Measurements from ENCODE around the gene COX14. TPM values are rescaled to one million over a fixed set of nuclear protein-coding genes. Genes with fewer than 3 reads are reported as not detected.

Gene COX14
- polyA plus RNA-seq, 1 experiment: 77.0 TPM

- Histone ChIP-seq H3K4me3 (ENCODE audit: low read depth, low read length) (no peak overlapping the region), H3K9me3 (ENCODE audit: control insufficient read depth, insufficient read depth, low read length) (no peaks in the 10 kb centered on the region), H3K27me3 (ENCODE audit: control insufficient read depth, insufficient read depth, low read length) (peaks cover 5% of the 10 kb centered on the region), H3K27ac (ENCODE audit: low read depth, low read length) (no peak overlapping the region)
- ChIA-PET CTCF (interaction anchor here (0.7 to 1.1 kb wide), 2 partner anchors 18 to 36 kb away, joined by 3 read pairs; no protein-coding TSS in a partner anchor), POLR2A (interaction anchor here (0.6 kb wide), 1 partner anchor 20 kb away, joined by 5 read pairs; no protein-coding TSS in a partner anchor)
- DNase-seq (ENCODE audit: low read depth, low spot score): no peak
- TF ChIP-seq CTCF (IDR thresholded peaks at IDR 0.05; ENCODE audit: low read depth, low read length): no peak
Measured at GRCh38 chr12:50105913-50106450, 6.1 kb upstream of the COX14 start.

GRCh38 chr12:50106907-50107306 is 5.1 kb upstream of the COX14 start:
- Histone ChIP-seq H3K4me3 (ENCODE audit: low read depth, low read length) (no peak overlapping the region), H3K27me3 (ENCODE audit: control insufficient read depth, insufficient read depth, low read length) (peaks cover 5% of the 10 kb centered on the region), H3K27ac (ENCODE audit: low read depth, low read length) (no peak overlapping the region), H3K9me3 (ENCODE audit: control insufficient read depth, insufficient read depth, low read length) (no peaks in the 10 kb centered on the region)
- DNase-seq (ENCODE audit: low read depth, low spot score): no peak
- CTCF ChIA-PET: no interaction called here
- POLR2A ChIA-PET: interaction anchor here (0.6 to 1.3 kb wide), 2 partner anchors 22 to 252 kb away, joined by 3 to 5 read pairs; no protein-coding TSS in a partner anchor
- no peak for TF ChIP-seq CTCF (IDR thresholded peaks at IDR 0.05; ENCODE audit: low read depth, low read length)

DNA sequence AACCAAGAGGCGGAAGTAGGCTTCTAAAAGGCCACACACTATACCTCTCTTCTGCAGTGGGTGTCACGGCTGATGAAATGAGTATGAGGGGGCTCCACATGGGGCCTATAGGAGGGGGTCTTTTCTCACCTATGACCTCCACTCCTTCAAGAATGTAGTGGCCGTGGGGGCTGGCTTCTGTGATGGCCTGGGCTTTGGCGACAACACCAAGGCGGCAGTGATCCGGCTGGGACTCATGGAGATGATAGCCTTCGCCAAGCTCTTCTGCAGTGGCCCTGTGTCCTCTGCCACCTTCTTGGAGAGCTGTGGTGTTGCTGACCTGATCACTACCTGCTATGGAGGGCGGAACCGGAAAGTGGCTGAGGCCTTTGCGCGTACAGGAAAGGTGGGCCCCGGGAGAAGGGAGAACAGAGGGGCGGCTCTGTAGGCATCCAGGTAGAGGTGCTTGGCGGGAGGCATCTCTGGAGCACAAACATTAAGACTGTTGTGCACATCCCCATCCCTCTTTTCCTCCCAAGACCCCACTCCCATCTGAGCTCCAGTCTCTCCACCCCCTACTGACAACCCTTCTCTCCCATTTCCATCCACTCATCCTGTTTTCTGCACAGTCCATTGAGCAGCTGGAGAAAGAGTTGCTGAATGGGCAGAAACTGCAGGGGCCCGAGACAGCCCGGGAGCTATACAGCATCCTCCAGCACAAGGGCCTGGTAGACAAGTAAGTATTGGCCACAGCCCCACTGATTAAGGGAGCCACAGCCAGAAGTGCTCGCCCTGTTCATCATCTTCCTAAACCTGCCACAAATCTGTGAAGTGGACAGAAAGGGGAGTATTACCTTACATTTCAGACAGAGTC is 4.4 kb upstream of the COX14 start:
- H3K9me3 ChIP-seq (ENCODE audit: control insufficient read depth, insufficient read depth, low read length): no peaks in the 10 kb centered on the region; the same call in 1 of the 2 replicates
- H3K27me3 ChIP-seq (ENCODE audit: control insufficient read depth, insufficient read depth, low read length): peaks cover 5% of the 10 kb centered on the region
- H3K4me3 ChIP-seq (ENCODE audit: low read depth, low read length): no peak overlapping the region
- ChIA-PET CTCF (interaction anchor here (0.6 to 4.6 kb wide), 2 partner anchors 18 to 164 kb away, joined by 3 to 28 read pairs; no protein-coding TSS in a partner anchor), POLR2A (interaction anchor here (1.3 kb wide), 1 partner anchor 23 kb away, joined by 3 read pairs; no protein-coding TSS in a partner anchor)
- H3K27ac ChIP-seq (ENCODE audit: low read depth, low read length): no peak overlapping the region
- no peak for TF ChIP-seq CTCF (IDR thresholded peaks at IDR 0.05; ENCODE audit: low read depth, low read length)
- no peak for DNase-seq (ENCODE audit: low read depth, low spot score)

DNA sequence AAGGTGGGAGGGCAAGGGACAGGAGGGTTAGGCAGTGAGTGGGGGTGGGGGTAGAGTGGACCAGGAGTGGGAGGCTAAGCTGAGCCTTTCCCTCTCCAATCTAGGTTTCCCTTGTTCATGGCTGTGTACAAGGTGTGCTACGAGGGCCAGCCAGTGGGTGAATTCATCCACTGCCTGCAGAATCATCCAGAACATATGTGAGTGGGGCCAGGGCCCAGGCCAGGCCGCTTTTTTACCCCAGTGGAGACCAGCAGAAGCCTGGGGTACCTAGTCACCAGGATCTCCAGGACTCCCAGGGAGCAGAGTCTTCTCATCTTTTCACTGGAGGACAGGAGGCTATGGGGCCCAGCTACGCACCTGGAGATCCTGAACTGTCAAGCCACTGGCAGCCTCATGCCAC is 2.7 kb upstream of the COX14 start:
- H3K27ac ChIP-seq (ENCODE audit: low read depth, low read length): no peak overlapping the region
- H3K4me3 ChIP-seq (ENCODE audit: low read depth, low read length): no peak overlapping the region
- DNase-seq (ENCODE audit: low read depth, low spot score): no peak
- TF ChIP-seq CTCF (IDR thresholded peaks at IDR 0.05; ENCODE audit: low read depth, low read length): no peak
- ChIA-PET CTCF (interaction anchor here (0.7 to 4.6 kb wide), 5 partner anchors 7 to 194 kb away, joined by 3 to 46 read pairs (median 28); partner anchors contain the start of genes GPD1 and SMARCD1), POLR2A (no interaction called here)
- peaks cover 5% of the 10 kb centered on the region for H3K27me3 ChIP-seq (ENCODE audit: control insufficient read depth, insufficient read depth, low read length)
- no peaks in the 10 kb centered on the region; the same call in 1 of the 2 replicates for H3K9me3 ChIP-seq (ENCODE audit: control insufficient read depth, insufficient read depth, low read length)

All from AG04450 (cell line).